OCI-LY1 (cell line): Measurements from ENCODE around the gene RINT1.
A peak's percentile ranks its signal among the peaks of the same experiment; 100 is the strongest.

Experiments used
- H2AFZ ChIP-seq: fragments of 200-600 bp; sonication (generic), shearing (Covaris generic); 2 replicates; pipeline ENCODE4 v1.6.0; 2014; ENCODE audit warnings: antibody characterized with exemption, mild to moderate bottlenecking, low read length
- H3F3A ChIP-seq: fragments of 200-600 bp; sonication (generic), shearing (Covaris generic); 2 replicates; pipeline ENCODE4 v1.6.0; 2014; ENCODE audit warnings: mild to moderate bottlenecking, antibody characterized with exemption, low read length, moderate library complexity; ENCODE audit not compliant: insufficient read depth
- H3K27ac ChIP-seq: fragments of 200-600 bp; sonication (generic); 2 replicates; pipeline ENCODE4 v1.5.1; 2014; ENCODE audit warnings: low read length, mixed run types, mild to moderate bottlenecking, low read depth; ENCODE audit not compliant: poor library complexity, severe bottlenecking
- H3K27me3 ChIP-seq: fragments of 200-600 bp; sonication (generic); 2 replicates; pipeline ENCODE4 v1.6.0; 2014; ENCODE audit warnings: antibody characterized with exemption, mild to moderate bottlenecking, low read length, moderate library complexity; ENCODE audit not compliant: insufficient read depth
- H3K36me3 ChIP-seq: fragments of 200-600 bp; sonication (generic); 2 replicates; pipeline ENCODE4 v1.6.1; 2014; ENCODE audit warnings: mild to moderate bottlenecking, antibody characterized with exemption, low read length, moderate library complexity, mixed read lengths; ENCODE audit not compliant: insufficient read depth
- H3K4me1 ChIP-seq: fragments of 200-600 bp; sonication (generic); 2 replicates; pipeline ENCODE4 v1.5.1; 2014; ENCODE audit warnings: mild to moderate bottlenecking, low read length, moderate library complexity; ENCODE audit not compliant: insufficient read depth, severe bottlenecking
- H3K4me2 ChIP-seq: fragments of 200-600 bp; sonication (generic), shearing (Covaris generic); 2 replicates; pipeline ENCODE4 v1.6.1; 2014; ENCODE audit warnings: low read length
- H3K4me3 ChIP-seq: fragments of 200-600 bp; sonication (generic); 2 replicates; pipeline ENCODE4 v1.5.1; 2014; ENCODE audit warnings: low read length, low read depth, mild to moderate bottlenecking, mixed read lengths; ENCODE audit not compliant: poor library complexity, severe bottlenecking
- H3K79me2 ChIP-seq: fragments of 200-600 bp; shearing (Covaris generic); 2 replicates; pipeline ENCODE4 v1.6.1; 2016; ENCODE audit warnings: mixed run types, low read length, mixed read lengths; ENCODE audit not compliant: insufficient read depth
- H3K9ac ChIP-seq: fragments of 200-600 bp; sonication (generic), shearing (Covaris generic); 2 replicates; pipeline ENCODE4 v1.6.1; 2014; ENCODE audit warnings: mild to moderate bottlenecking, low read length, mixed read lengths
- H3K9me2 ChIP-seq: fragments of 200-600 bp; sonication (generic), shearing (Covaris generic); 2 replicates; pipeline ENCODE4 v1.6.1; 2014; ENCODE audit warnings: low read depth, mild to moderate bottlenecking, low read length, mixed read lengths
- H3K9me3 ChIP-seq: fragments of 200-600 bp; shearing (Covaris generic); 2 replicates; pipeline ENCODE4 v1.6.1; 2014; ENCODE audit warnings: low read length, mixed read lengths
- H4K20me1 ChIP-seq: fragments of 200-600 bp; sonication (generic), shearing (Covaris generic); 2 replicates; pipeline ENCODE4 v1.6.0; 2016; ENCODE audit warnings: mild to moderate bottlenecking, low read length; ENCODE audit not compliant: insufficient read depth
- CTCF ChIP-seq: fragments of 200-600 bp; sonication (generic), shearing (Covaris generic); IDR thresholded peaks from 2 replicates; pipeline ENCODE4 v1.5.1; 2017; ENCODE audit warnings: mild to moderate bottlenecking, antibody characterized with exemption, low read length, moderate library complexity, mixed read lengths
- EZH2 ChIP-seq: fragments of 200-600 bp; sonication (generic), shearing (Covaris generic); IDR thresholded peaks from 2 replicates; pipeline ENCODE4 v1.8.0; 2017; ENCODE audit warnings: borderline replicate concordance, mixed run types, mild to moderate bottlenecking, antibody characterized with exemption, low read length, moderate library complexity, mixed read lengths

RINT1 gene

GRCh38 chr7:105577251-105577650, 45.2 kb downstream of the RINT1 start:
- Histone ChIP-seq H4K20me1 (no peaks in the 10 kb centered on the region), H3K4me3 (no peak overlapping the region), H3K4me2 (no peak overlapping the region), H3K27me3 (no peaks in the 10 kb centered on the region), H3K4me1 (peaks cover 8% of the 10 kb centered on the region), H3K9ac (no peak overlapping the region), H3K9me3 (no peaks in the 10 kb centered on the region), H3F3A (0 out of 2 replicates have a peak, but pooled peaks cover 7% of the 10 kb centered on the region), H3K36me3 (peaks cover 3% of the 10 kb centered on the region; the same call in 1 of the 2 replicates), H3K9me2 (no peaks in the 10 kb centered on the region), H3K79me2 (no peaks in the 10 kb centered on the region), H2AFZ (no peak overlapping the region), H3K27ac (no peak overlapping the region)
- TF ChIP-seq EZH2 = no peak
- TF ChIP-seq CTCF = no peak

- Histone ChIP-seq H3F3A (0 out of 2 replicates have a peak, but pooled peaks cover 3% of the 10 kb centered on the region), H3K27ac (no peak overlapping the region)
Measured at GRCh38 chr7:105578496-105578895, 46.5 kb downstream of the RINT1 start.

GRCh38 chr7:105580022-105580740, 48.2 kb downstream of the RINT1 start:
- no peak overlapping the region for H2AFZ ChIP-seq
- peaks cover 8% of the 10 kb centered on the region for H3K4me1 ChIP-seq
- TF ChIP-seq EZH2 (no peak), CTCF (peak; percentile 47)
- peak overlapping the region; percentile 61 for H3K4me2 ChIP-seq
- no peaks in the 10 kb centered on the region for H3K79me2 ChIP-seq
- no peaks in the 10 kb centered on the region for H3K27me3 ChIP-seq
- no peaks in the 10 kb centered on the region for H3K9me2 ChIP-seq
- H3F3A ChIP-seq = no peaks in the 10 kb centered on the region
- H3K9ac ChIP-seq = no peak overlapping the region
- no peaks in the 10 kb centered on the region for H3K9me3 ChIP-seq
- no peak overlapping the region for H3K27ac ChIP-seq
- no peaks in the 10 kb centered on the region for H3K36me3 ChIP-seq
- no peaks in the 10 kb centered on the region for H4K20me1 ChIP-seq
- H3K4me3 ChIP-seq = peak overlapping the region; percentile 55

More at GRCh38 chr7:105578496-105578895, 46.5 kb downstream of the RINT1 start:
- Histone ChIP-seq H4K20me1 (no peaks in the 10 kb centered on the region), H3K79me2 (no peaks in the 10 kb centered on the region), H2AFZ (no peak overlapping the region), H3K27me3 (no peaks in the 10 kb centered on the region), H3K4me1 (peaks cover 8% of the 10 kb centered on the region), H3K9ac (no peak overlapping the region), H3K4me2 (no peak overlapping the region), H3K9me3 (no peaks in the 10 kb centered on the region), H3K9me2 (no peaks in the 10 kb centered on the region), H3K36me3 (no peaks in the 10 kb centered on the region), H3K4me3 (no peak overlapping the region)
- TF ChIP-seq CTCF = no peak
- TF ChIP-seq EZH2 = no peak
